CD4-positive, alpha-beta T cell (primary cell): ENCODE results near the gene SLITRK6. TPM values are rescaled to one million over a fixed set of nuclear protein-coding genes. Genes with fewer than 3 reads are reported as not detected.

Source experiments
- ATAC-seq: fragments of 200-7000 bp; cut with Tn5 transposase; one replicate; pipeline ENCODE4 v1.10.0; 2022; ENCODE audit warnings: mild to moderate bottlenecking; ENCODE audit not compliant: poor library complexity
- CTCF ChIA-PET: fragments of 350-600 bp; sonication (Branson Sonifier 250); formaldehyde crosslinking; loops from one replicate; lab custom pipeline; 2021; ENCODE audit warnings: antibody characterized with exemption, inconsistent platforms; lab: Charles Lee
- POLR2A ChIA-PET: fragments of 350-600 bp; sonication (Branson Sonifier 250); formaldehyde crosslinking; loops from one replicate; lab custom pipeline; 2021; ENCODE audit warnings: antibody characterized with exemption, inconsistent platforms; lab: Charles Lee
- DNase-seq, 14 experiments: peaks; one replicate each; pipeline ENCODE4 v3.0.0-alpha.2; 2013 to 2020; ENCODE audit warnings: mixed read lengths in 2 of 14
- H3K27ac ChIP-seq, 2 donors: one replicate each; pipeline versions ENCODE4 v1.5.1 to v1.7.0; 2013; ENCODE audit warnings: low read length in 2 of 2, low read depth in 1 of 2, mild to moderate bottlenecking in 1 of 2
- H3K27me3 ChIP-seq, 2 experiments: 1 replicate in 1 of 2; 2 replicates in 1 of 2; pipeline versions ENCODE4 v1.6.1 to v1.7.0; 2013; ENCODE audit warnings: low read length in 2 of 2, control low read depth in 1 of 2, mild to moderate bottlenecking in 1 of 2, moderate library complexity in 1 of 2; ENCODE audit not compliant: insufficient read depth in 2 of 2, control insufficient read depth in 1 of 2
- H3K36me3 ChIP-seq: one replicate; pipeline ENCODE4 v1.6.1; 2013; ENCODE audit warnings: low read length, control low read depth; ENCODE audit not compliant: insufficient read depth
- H3K4me1 ChIP-seq: one replicate; pipeline ENCODE4 v1.6.1; 2013; ENCODE audit warnings: low read length, control low read depth; ENCODE audit not compliant: insufficient read depth
- H3K4me3 ChIP-seq: one replicate; pipeline ENCODE4 v1.5.1; 2013; ENCODE audit warnings: mild to moderate bottlenecking, low read length, moderate library complexity
- H3K9me3 ChIP-seq, 2 experiments: 1 replicate in 1 of 2; 2 replicates in 1 of 2; pipeline versions ENCODE4 v1.6.1 to v1.7.0; 2013; ENCODE audit warnings: low read length in 2 of 2, mild to moderate bottlenecking in 2 of 2, control low read depth in 1 of 2, moderate library complexity in 1 of 2; ENCODE audit not compliant: control insufficient read depth in 1 of 2, insufficient read depth in 1 of 2
- H3K27ac Mint-ChIP-seq: one replicate; pipeline ENCODE4 v1.8.0; 2020; ENCODE audit warnings: mixed read lengths
- H3K27me3 Mint-ChIP-seq: one replicate; pipeline ENCODE4 v1.8.0; 2021; ENCODE audit warnings: mixed read lengths
- H3K36me3 Mint-ChIP-seq: one replicate; pipeline ENCODE4 v1.8.0; 2021; ENCODE audit warnings: low read depth, mixed read lengths
- H3K4me1 Mint-ChIP-seq: one replicate; pipeline ENCODE4 v1.8.0; 2021; ENCODE audit warnings: low read depth, mixed read lengths
- H3K4me3 Mint-ChIP-seq: one replicate; pipeline ENCODE4 v1.8.0; 2020; ENCODE audit warnings: mild to moderate bottlenecking, mixed read lengths
- H3K9me3 Mint-ChIP-seq: one replicate; pipeline ENCODE4 v1.8.0; 2020; ENCODE audit warnings: mixed read lengths
- CTCF ChIP-seq: fragments of 200-600 bp; IDR thresholded peaks from one replicate; pipeline ENCODE4 v1.8.0; 2022; ENCODE audit warnings: antibody characterized with exemption, mild to moderate bottlenecking
- intact Hi-C, 2 experiments: fragments of 100-400 bp; cut with DNase I in 1 of 2; cut with micrococcal nuclease in 1 of 2; formaldehyde crosslinking; loops; one replicate each; pipeline versions ENCODE4 v1.15.1 to v1.9.0; 2023 to 2025; cut with DNase I, micrococcal nuclease
- total RNA-seq, 174 experiments: library from RNA in 2 of 174; stranded (reverse) in 2 of 174; gene quantifications; one replicate each; pipeline ENCODE4 v1.2.3 and lab custom pipeline; 2021 to 2026

The SLITRK6 gene
- total RNA-seq, 2 experiments from 2014 or later = not detected

GRCh38 chr13:85812282-85812681 is 13.1 kb upstream of the SLITRK6 start:
- H3K4me1 Mint-ChIP-seq = no peaks in the 10 kb centered on the region
- no peak overlapping the region for H3K4me3 Mint-ChIP-seq
- H3K27ac Mint-ChIP-seq = no peak overlapping the region
- no peaks in the 10 kb centered on the region for H3K27me3 ChIP-seq
- no peaks in the 10 kb centered on the region for H3K4me1 ChIP-seq
- H3K4me3 ChIP-seq = no peak overlapping the region
- no peak overlapping the region for H3K27ac ChIP-seq
- H3K36me3 ChIP-seq = no peaks in the 10 kb centered on the region
- ATAC-seq = no peak
- H3K9me3 ChIP-seq = no peaks in the 10 kb centered on the region
- no peak for TF ChIP-seq CTCF
- H3K27me3 Mint-ChIP-seq = no peaks in the 10 kb centered on the region
- no peaks in the 10 kb centered on the region for H3K36me3 Mint-ChIP-seq
- ChIA-PET POLR2A (no interaction called here), CTCF (no interaction called here)
- no peaks in the 10 kb centered on the region for H3K9me3 Mint-ChIP-seq
- DNase-seq = no peak
- intact Hi-C loops = no loop called here

GRCh38 chr13:85808811-85809210 is 9.6 kb upstream of the SLITRK6 start:
- Histone ChIP-seq H3K27me3 (no peaks in the 10 kb centered on the region), H3K4me3 (no peak overlapping the region), H3K36me3 (no peaks in the 10 kb centered on the region), H3K27ac (no peak overlapping the region), H3K4me1 (no peaks in the 10 kb centered on the region), H3K9me3 (no peaks in the 10 kb centered on the region)
- Mint-ChIP-seq H3K27me3 (no peaks in the 10 kb centered on the region), H3K27ac (no peak overlapping the region), H3K36me3 (no peaks in the 10 kb centered on the region), H3K4me3 (no peak overlapping the region), H3K9me3 (no peaks in the 10 kb centered on the region), H3K4me1 (no peaks in the 10 kb centered on the region)
- ATAC-seq = no peak
- ChIA-PET POLR2A (no interaction called here), CTCF (no interaction called here)
- no peak for DNase-seq
- no peak for TF ChIP-seq CTCF
- intact Hi-C loops = no loop called here

- Mint-ChIP-seq H3K4me1 (no peaks in the 10 kb centered on the region), H3K36me3 (no peaks in the 10 kb centered on the region), H3K9me3 (no peaks in the 10 kb centered on the region), H3K4me3 (no peak overlapping the region), H3K27ac (no peak overlapping the region), H3K27me3 (no peaks in the 10 kb centered on the region)
- Histone ChIP-seq H3K36me3 (no peaks in the 10 kb centered on the region), H3K4me1 (no peaks in the 10 kb centered on the region), H3K4me3 (no peak overlapping the region), H3K9me3 (no peaks in the 10 kb centered on the region), H3K27me3 (no peaks in the 10 kb centered on the region), H3K27ac (no peak overlapping the region)
- TF ChIP-seq CTCF = peak; percentile 61
- ChIA-PET CTCF (no interaction called here), POLR2A (no interaction called here)
- intact Hi-C loops = loop anchor here (2.0 kb wide), 1 partner anchor 910 kb away; no protein-coding TSS in a partner anchor
- ATAC-seq (no peak), DNase-seq (peak in 3 of 14 experiments; percentile 13 to 29 (median 29))
These were observed 7.4 kb upstream of the SLITRK6 start for GRCh38 chr13:85806553-85807175.
